22Rv1 (cell line): ENCODE measurements around the gene VIPR1.
"Not testable (repeated sequence)": the region's sequence is repeated elsewhere in the genome, so short reads cannot be mapped to it uniquely, and the experiment has no call there.

Source experiments
- H3K27ac ChIP-seq: fragments of 450-650 bp; 2 replicates; pipeline ENCODE4 v1.5.1; 2017
- ZFX ChIP-seq: fragments of 450-650 bp; IDR thresholded peaks from 2 replicates; pipeline ENCODE4 v1.6.1; 2017; ENCODE audit warnings: antibody characterized with exemption, borderline replicate concordance
- TF ChIP-seq, protein P1 (sequence below): fragments of 450-650 bp; IDR thresholded peaks from 2 replicates; pipeline ENCODE4 v1.5.1; 2017; ENCODE audit warnings: mild to moderate bottlenecking

The VIPR1 gene

DNA sequence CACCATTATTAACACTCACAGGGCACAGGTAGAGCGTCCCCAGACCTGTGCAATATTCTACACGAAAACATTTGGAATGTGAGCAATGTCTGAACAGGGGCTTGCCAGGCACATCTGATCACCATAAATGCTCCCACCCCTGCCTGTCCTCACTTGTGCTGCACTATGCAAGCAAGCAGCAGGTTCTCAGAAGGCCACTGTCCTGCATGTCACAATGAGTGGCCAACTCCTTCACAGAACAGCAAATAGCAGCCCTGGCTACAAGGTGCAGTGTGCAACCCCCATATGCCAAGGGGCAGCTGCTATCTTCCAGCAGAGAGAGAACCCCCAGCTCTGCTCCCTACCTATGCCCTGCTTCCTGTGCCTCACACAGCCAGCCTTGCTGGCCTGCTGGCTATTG, 46.7 kb downstream of the VIPR1 start:
- TF ChIP-seq ZFX: no peak
- H3K27ac ChIP-seq: no peak overlapping the region

DNA sequence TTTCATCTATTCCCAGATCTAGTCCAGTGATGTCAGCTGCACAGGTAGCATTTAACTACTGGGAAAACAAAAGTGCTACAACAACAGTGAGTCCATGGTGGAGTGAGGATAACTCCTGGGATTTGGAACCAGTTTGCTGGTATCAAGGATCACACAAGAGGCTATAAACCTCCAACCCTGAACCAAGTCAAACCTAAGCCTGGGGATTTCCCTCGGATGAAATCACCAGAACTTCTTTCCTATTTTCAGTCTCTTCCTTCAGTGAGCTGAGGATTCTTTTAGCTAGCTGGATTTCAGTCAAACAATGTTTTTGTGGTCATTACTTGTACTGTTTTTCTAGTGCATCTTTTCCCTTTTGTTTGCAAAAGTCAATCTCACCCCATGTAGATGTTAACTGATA, 47.8 kb downstream of the VIPR1 start:
- TF ChIP-seq, protein P1, sequence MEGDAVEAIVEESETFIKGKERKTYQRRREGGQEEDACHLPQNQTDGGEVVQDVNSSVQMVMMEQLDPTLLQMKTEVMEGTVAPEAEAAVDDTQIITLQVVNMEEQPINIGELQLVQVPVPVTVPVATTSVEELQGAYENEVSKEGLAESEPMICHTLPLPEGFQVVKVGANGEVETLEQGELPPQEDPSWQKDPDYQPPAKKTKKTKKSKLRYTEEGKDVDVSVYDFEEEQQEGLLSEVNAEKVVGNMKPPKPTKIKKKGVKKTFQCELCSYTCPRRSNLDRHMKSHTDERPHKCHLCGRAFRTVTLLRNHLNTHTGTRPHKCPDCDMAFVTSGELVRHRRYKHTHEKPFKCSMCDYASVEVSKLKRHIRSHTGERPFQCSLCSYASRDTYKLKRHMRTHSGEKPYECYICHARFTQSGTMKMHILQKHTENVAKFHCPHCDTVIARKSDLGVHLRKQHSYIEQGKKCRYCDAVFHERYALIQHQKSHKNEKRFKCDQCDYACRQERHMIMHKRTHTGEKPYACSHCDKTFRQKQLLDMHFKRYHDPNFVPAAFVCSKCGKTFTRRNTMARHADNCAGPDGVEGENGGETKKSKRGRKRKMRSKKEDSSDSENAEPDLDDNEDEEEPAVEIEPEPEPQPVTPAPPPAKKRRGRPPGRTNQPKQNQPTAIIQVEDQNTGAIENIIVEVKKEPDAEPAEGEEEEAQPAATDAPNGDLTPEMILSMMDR: no peak
- no peak for TF ChIP-seq ZFX
- no peak overlapping the region for H3K27ac ChIP-seq

DNA sequence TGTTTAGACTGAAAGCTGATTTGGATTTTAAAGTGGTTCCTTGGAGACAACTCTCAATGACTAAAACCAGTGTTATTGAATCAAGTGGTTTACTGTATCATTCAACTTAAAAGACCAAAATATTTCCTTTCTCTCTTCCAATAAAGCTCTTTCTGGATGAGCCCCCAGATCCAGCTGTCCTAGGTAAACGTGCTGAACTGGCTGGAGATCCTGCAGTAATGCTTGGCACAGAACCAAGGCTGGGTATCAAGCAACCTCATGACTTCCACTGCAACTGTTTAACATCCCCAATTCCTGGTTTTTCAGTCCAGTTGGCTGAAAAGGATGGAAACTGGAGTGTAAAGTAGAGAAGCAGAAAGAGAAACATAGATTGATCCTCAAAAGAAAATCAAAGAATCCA, 50.4 kb downstream of the VIPR1 start:
- TF ChIP-seq ZFX: no peak
- TF ChIP-seq, protein P1: no peak
- no peak overlapping the region for H3K27ac ChIP-seq

DNA sequence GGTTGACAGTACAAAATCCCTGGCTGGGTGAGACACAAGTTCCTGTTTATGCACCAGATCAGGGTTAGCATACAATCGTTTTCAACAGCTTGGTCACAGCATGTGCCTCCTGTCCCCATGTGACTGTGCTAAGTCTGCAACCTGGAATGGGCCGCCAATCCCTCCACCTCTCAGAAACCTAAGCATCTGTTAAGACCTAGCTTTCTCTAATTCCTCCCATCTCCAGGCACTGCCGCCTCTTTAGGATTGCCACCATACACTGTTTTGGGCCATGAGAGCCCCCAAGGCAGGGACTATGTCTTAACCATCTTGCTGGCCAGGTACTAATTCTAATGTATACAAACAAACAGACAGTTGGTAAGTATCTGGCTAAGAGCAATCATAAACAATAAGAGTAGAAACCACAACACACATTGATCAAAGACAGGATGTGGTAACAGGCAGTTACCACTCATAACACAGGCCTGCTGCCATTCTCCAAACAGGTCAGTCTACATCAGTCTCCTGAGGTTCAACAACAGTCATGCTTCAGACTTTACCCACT, 53.7 kb downstream of the VIPR1 start:
- H3K27ac ChIP-seq: no peak overlapping the region
- no peak for TF ChIP-seq ZFX
- TF ChIP-seq, protein P1: no peak

DNA sequence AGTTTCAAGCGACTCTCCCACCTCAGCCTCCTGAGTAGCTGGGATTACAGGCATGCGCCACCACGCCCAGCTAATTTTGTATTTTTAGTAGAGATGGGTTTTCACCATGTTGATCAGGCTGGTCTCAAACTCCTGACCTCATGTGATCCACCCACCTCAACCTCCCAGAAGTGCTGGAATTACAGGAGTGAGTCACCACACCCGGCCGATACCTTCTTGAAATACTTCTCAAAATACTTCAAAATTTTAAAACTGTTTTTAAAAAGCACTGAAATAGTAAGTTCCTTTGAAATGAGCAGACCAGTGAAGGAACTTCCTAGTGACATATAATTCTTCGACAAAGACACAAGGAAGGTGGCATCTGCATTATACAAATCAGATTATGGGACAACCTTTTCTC, 54.4 kb downstream of the VIPR1 start:
- not testable (repeated sequence) for H3K27ac ChIP-seq

DNA sequence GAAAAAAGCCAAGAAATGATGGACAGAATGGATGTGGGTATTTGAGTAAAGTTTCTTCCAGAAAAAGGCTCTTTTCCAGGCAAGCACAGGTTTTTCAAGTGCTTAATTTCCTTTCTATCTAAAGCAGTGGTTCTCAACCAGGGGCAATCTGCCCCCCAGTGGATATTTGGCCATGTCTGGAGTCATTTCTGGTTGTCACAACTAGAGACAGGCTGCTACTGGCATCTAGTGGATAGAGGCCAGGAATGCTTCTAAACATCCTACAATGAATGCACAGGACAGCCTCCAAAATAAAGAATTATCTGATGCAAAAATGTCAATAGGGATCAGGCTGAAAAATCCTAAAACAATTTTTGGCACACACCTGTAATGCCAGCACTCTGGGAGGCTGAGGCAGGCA, 55.4 kb downstream of the VIPR1 start:
- TF ChIP-seq, protein P1: peak; percentile 33; the same call in 1 of the 2 replicates
- no peak for TF ChIP-seq ZFX
- H3K27ac ChIP-seq: no peak overlapping the region

DNA sequence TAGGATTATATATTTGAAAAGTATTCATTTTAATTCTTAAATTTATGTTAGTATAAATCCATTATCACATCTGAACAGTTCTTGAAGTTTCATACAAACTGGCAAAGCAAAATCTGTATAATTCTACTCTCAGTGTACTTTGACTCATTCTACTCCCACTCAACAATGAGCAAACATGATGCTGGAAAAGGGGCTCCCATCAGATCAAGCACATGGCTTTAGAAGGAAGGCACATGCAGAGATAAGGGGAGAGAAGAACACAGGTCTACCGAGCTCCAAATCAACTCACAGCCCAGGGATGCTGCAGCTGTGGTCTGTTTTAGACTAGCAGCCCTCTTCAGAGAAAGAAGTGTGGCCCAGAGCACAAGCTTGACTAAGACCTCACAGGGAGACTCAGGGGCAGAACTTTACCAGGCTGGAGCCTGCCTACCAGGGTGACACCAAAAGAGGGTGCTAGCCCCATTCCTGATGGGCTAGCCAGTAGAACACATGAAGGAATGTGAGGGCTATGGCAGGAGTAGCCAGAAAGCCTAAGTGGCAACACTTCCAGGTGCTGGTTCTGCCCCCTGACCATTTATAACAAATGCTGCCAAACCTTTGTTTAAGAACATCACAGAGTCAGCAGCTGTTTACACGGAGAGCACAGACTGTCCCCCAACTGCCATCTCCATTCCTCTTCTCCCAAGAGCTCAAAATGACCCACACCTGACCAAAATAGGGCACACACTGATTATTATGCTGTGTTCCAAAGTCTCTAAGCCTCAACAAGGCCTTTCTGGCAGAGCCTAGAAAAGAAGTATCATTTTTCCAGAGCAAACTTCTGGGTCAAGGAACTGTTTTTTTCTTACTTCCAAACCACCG, 59.8 kb downstream of the VIPR1 start:
- no peak overlapping the region for H3K27ac ChIP-seq
- TF ChIP-seq, protein P1: no peak
- TF ChIP-seq ZFX: no peak

DNA sequence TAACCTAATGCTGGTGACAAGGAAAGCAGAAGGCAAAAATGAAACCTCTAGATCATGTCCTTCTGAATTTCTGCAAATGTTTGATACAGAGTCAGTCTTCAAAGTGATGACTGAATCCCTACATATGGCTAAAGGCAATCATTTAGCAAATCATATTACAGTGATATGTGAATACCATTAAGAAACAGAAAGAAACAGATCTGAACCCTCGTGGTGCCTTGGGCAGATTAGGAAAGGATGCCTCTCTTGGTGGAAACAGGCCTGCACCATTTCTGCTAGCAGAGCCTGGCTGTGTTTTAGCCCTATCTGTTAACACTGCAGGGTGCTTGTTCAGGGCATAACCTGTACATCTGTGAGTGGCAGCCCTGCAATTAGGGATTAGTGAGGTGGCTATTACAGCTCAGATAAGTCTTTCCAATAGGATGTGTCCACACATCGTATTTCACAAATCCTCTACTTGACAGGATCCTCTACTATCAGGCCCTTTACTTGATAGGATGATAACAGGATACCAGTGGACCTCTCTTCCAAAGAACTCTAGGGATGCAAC, 67.2 kb downstream of the VIPR1 start:
- no peak for TF ChIP-seq ZFX
- TF ChIP-seq, protein P1: no peak
- no peak overlapping the region for H3K27ac ChIP-seq
